SK-N-SH treated with all-trans-retinoic acid at 6 μM for 48 hours (cell line): Measurements from ENCODE around the gene DOCK2.

ENCODE experiments used
- ATAC-seq: fragments of 200-7000 bp; cut with Tn5 transposase; 3 replicates; pipeline ENCODE4 v1.9.1; 2020; ENCODE audit warnings: mild to moderate bottlenecking, moderate library complexity
- BACH2 ChIP-seq: fragments of 250-450 bp; sonication (Bioruptor Pico); IDR thresholded peaks from 2 replicates; pipeline ENCODE4 v1.9.0; 2021; ENCODE audit warnings: mild to moderate bottlenecking, borderline replicate concordance
- CSDC2 ChIP-seq: fragments of 250-450 bp; sonication (Bioruptor Pico); IDR thresholded peaks from 2 replicates; pipeline ENCODE4 v1.5.0; 2020; ENCODE audit warnings: mild to moderate bottlenecking, moderate library complexity
- ESRRG ChIP-seq: fragments of 250-450 bp; sonication (Bioruptor Pico); IDR thresholded peaks from 2 replicates; pipeline ENCODE4 v1.6.1; 2021; ENCODE audit warnings: mild to moderate bottlenecking
- GLIS3 ChIP-seq: fragments of 250-450 bp; sonication (Bioruptor Pico); IDR thresholded peaks from 2 replicates; pipeline ENCODE4 v1.5.0; 2020; ENCODE audit warnings: mild to moderate bottlenecking, moderate library complexity
- ISL1 ChIP-seq: fragments of 250-450 bp; sonication (Bioruptor Pico); IDR thresholded peaks from 2 replicates; pipeline ENCODE4 v2.1.2; 2022; ENCODE audit warnings: mild to moderate bottlenecking, moderate library complexity
- OSR1 ChIP-seq: fragments of 250-450 bp; sonication (Bioruptor Pico); IDR thresholded peaks from 2 replicates; pipeline ENCODE4 v1.8.0; 2022; ENCODE audit warnings: moderate library complexity, mild to moderate bottlenecking, inconsistent platforms
- POU6F1 ChIP-seq: fragments of 250-450 bp; sonication (Bioruptor Pico); IDR thresholded peaks from 2 replicates; pipeline ENCODE4 v1.8.0; 2021; ENCODE audit warnings: low read depth, mild to moderate bottlenecking, moderate library complexity, borderline replicate concordance
- PPARA ChIP-seq: fragments of 250-450 bp; sonication (Bioruptor Pico); IDR thresholded peaks from 2 replicates; pipeline ENCODE4 v1.5.0; 2020; ENCODE audit warnings: mild to moderate bottlenecking, borderline replicate concordance
- RARB ChIP-seq: fragments of 250-450 bp; sonication (Bioruptor Pico); IDR thresholded peaks from 2 replicates; pipeline ENCODE4 v1.8.0; 2021; ENCODE audit warnings: mild to moderate bottlenecking, moderate library complexity
- SNAI2 ChIP-seq: fragments of 250-450 bp; sonication (Bioruptor Pico); IDR thresholded peaks from 2 replicates; pipeline ENCODE4 v1.5.0; 2020; ENCODE audit warnings: mild to moderate bottlenecking, moderate library complexity
- TCF4 ChIP-seq: fragments of 250-450 bp; sonication (Bioruptor Pico); IDR thresholded peaks from 2 replicates; pipeline ENCODE4 v1.8.0; 2021; ENCODE audit warnings: mild to moderate bottlenecking, moderate library complexity, borderline replicate concordance
- TOX ChIP-seq: fragments of 250-450 bp; sonication (Bioruptor Pico); IDR thresholded peaks from 2 replicates; pipeline ENCODE4 v1.8.0; 2021; ENCODE audit warnings: mild to moderate bottlenecking, moderate library complexity, borderline replicate concordance
- ZC3H10 ChIP-seq: fragments of 250-450 bp; sonication (Bioruptor Pico); IDR thresholded peaks from 2 replicates; pipeline ENCODE4 v1.5.1; 2021; ENCODE audit warnings: mild to moderate bottlenecking, moderate library complexity
- ZFP3 ChIP-seq: fragments of 250-450 bp; sonication (Bioruptor Pico); IDR thresholded peaks from 2 replicates; pipeline ENCODE4 v1.5.0; 2020; ENCODE audit warnings: mild to moderate bottlenecking, moderate library complexity
- ZNF565 ChIP-seq: fragments of 450-650 bp; formaldehyde crosslinking; conservative IDR thresholded peaks from 2 replicates; pipeline ENCODE4 v1.5.0; 2020; ENCODE audit warnings: low read depth, mild to moderate bottlenecking, moderate library complexity
- ZNF70 ChIP-seq: fragments of 450-650 bp; formaldehyde crosslinking; IDR thresholded peaks from 2 replicates; pipeline ENCODE4 v1.5.0; 2020; ENCODE audit warnings: mild to moderate bottlenecking, moderate library complexity
- TF ChIP-seq, protein P1 (sequence below): fragments of 250-450 bp; sonication (Bioruptor Pico); IDR thresholded peaks from 2 replicates; pipeline ENCODE4 v1.5.0; 2020; ENCODE audit warnings: mild to moderate bottlenecking, moderate library complexity
- TF ChIP-seq, protein P2 (sequence below): fragments of 250-450 bp; sonication (Bioruptor Pico); IDR thresholded peaks from 2 replicates; pipeline ENCODE4 v1.5.1; 2020; ENCODE audit warnings: low read depth, mild to moderate bottlenecking, moderate library complexity
- TF ChIP-seq, protein P3 (sequence below): fragments of 250-450 bp; sonication (Bioruptor Pico); IDR thresholded peaks from 2 replicates; pipeline ENCODE4 v1.8.0; 2020; ENCODE audit warnings: mild to moderate bottlenecking, moderate library complexity, borderline replicate concordance
- TF ChIP-seq, protein P4 (sequence below): fragments of 250-450 bp; sonication (Bioruptor Pico); IDR thresholded peaks from 2 replicates; pipeline ENCODE4 v1.5.1; 2021; ENCODE audit warnings: mild to moderate bottlenecking, moderate library complexity

The DOCK2 gene

DNA sequence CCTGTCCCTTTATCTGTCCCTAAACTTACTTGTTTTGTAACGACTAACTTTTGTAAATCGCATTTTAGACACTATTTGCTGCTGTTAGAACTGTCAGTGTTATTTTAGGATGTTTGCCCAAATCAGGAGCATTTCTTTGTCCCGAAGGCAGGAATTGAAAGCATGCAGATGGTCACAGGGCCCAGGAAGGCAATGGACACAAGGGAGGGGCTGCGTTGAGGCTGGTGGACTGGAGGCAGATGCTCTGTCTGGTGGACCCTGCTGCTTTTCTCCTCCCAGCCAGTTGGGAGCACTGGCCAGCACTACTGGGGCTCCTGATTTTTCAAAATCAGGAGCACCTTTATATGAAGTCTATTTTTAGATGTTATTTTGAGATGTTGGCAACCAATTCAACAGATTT, 31.7 kb downstream of the DOCK2 start:
- ATAC-seq, result peak; percentile 96

DNA sequence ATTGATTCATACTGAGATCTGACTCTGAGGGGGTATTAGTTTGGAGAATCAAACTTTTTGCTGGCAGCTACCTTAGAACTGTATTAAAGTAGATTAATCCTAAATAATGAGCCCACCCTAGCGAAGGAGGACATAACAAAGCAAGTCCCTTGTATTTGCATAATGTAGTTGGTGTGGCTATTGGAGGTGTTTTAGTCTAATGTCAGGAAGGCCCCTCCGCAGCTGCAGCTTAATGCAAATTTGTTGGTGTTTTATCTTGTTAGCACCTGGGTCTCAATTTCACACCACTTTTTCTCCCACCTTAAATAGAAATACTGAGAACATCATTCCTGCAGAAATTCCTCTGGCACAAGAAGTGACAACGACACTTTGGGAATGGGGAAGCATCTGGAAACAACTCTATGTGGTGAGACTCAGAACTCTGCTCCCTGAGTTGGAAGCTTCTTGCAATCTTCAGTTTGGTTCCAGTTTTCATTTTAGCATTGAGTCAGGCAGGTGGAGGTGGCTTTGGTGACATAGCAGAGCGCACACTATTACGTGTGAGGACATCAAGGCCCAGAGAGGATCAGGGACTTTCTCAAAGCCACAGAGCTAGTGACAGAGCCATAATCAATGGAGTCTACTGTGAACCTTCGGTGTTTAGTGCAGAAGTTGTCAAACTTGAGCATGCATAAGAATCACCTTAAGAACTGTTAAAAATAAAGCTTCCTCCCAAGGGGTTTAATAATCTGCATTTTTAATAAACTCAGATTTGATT, 33.9 kb downstream of the DOCK2 start:
- ATAC-seq, result no peak
- no peak for TF ChIP-seq ZNF565
- TF ChIP-seq, protein P1, sequence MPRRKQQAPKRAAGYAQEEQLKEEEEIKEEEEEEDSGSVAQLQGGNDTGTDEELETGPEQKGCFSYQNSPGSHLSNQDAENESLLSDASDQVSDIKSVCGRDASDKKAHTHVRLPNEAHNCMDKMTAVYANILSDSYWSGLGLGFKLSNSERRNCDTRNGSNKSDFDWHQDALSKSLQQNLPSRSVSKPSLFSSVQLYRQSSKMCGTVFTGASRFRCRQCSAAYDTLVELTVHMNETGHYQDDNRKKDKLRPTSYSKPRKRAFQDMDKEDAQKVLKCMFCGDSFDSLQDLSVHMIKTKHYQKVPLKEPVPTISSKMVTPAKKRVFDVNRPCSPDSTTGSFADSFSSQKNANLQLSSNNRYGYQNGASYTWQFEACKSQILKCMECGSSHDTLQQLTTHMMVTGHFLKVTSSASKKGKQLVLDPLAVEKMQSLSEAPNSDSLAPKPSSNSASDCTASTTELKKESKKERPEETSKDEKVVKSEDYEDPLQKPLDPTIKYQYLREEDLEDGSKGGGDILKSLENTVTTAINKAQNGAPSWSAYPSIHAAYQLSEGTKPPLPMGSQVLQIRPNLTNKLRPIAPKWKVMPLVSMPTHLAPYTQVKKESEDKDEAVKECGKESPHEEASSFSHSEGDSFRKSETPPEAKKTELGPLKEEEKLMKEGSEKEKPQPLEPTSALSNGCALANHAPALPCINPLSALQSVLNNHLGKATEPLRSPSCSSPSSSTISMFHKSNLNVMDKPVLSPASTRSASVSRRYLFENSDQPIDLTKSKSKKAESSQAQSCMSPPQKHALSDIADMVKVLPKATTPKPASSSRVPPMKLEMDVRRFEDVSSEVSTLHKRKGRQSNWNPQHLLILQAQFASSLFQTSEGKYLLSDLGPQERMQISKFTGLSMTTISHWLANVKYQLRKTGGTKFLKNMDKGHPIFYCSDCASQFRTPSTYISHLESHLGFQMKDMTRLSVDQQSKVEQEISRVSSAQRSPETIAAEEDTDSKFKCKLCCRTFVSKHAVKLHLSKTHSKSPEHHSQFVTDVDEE, result no peak
- no peak for TF ChIP-seq PPARA (CRISPR knock-in tag)

More for the DNA sequence above, 31.7 kb downstream of the DOCK2 start:
- TF ChIP-seq ESRRG (CRISPR knock-in tag), result no peak
- no peak for TF ChIP-seq ZFP3
- peak; percentile 49; the same call in 1 of the 2 replicates for TF ChIP-seq TCF4
- TF ChIP-seq PPARA (CRISPR knock-in tag), result no peak
- no peak for TF ChIP-seq SNAI2
- no peak for TF ChIP-seq RARB (CRISPR knock-in tag)

- no peak for TF ChIP-seq ZNF565
- TF ChIP-seq, protein P2, sequence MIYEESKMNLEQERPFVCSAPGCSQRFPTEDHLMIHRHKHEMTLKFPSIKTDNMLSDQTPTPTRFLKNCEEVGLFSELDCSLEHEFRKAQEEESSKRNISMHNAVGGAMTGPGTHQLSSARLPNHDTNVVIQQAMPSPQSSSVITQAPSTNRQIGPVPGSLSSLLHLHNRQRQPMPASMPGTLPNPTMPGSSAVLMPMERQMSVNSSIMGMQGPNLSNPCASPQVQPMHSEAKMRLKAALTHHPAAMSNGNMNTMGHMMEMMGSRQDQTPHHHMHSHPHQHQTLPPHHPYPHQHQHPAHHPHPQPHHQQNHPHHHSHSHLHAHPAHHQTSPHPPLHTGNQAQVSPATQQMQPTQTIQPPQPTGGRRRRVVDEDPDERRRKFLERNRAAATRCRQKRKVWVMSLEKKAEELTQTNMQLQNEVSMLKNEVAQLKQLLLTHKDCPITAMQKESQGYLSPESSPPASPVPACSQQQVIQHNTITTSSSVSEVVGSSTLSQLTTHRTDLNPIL, result no peak
- TF ChIP-seq POU6F1 (CRISPR knock-in tag), result no peak
- TF ChIP-seq RARB (CRISPR knock-in tag), result no peak
- TF ChIP-seq SNAI2, result no peak
- no peak for TF ChIP-seq GLIS3 (CRISPR knock-in tag)
- TF ChIP-seq ZNF70, result no peak
- TF ChIP-seq ISL1 (CRISPR knock-in tag), result no peak
- TF ChIP-seq PPARA (CRISPR knock-in tag), result no peak
- TF ChIP-seq ZC3H10 (CRISPR knock-in tag), result no peak
- no peak for ATAC-seq
Observed at GRCh38 chr5:169682026-169682425, 45.0 kb downstream of the DOCK2 start.

DNA sequence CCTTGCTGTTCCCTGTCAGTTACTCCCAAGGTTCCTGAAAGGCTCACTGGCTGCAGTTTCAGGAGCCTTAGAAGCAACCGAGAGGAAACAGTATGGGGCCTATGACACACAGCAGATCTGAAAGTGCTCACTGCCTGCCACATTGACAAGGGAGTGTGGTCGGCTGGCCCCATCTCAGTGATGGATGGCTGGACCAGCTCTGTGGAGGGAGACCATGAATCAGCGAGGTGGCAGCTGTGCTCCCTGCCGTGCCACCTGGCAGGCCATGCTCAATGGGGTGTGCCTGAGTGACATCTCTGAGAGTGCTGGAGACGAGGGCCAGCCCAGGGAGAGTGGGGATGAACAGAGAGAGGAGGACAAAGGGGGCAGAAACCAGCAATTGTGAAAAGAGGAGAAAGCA, 49.1 kb downstream of the DOCK2 start:
- no peak for ATAC-seq
- TF ChIP-seq, protein P3, sequence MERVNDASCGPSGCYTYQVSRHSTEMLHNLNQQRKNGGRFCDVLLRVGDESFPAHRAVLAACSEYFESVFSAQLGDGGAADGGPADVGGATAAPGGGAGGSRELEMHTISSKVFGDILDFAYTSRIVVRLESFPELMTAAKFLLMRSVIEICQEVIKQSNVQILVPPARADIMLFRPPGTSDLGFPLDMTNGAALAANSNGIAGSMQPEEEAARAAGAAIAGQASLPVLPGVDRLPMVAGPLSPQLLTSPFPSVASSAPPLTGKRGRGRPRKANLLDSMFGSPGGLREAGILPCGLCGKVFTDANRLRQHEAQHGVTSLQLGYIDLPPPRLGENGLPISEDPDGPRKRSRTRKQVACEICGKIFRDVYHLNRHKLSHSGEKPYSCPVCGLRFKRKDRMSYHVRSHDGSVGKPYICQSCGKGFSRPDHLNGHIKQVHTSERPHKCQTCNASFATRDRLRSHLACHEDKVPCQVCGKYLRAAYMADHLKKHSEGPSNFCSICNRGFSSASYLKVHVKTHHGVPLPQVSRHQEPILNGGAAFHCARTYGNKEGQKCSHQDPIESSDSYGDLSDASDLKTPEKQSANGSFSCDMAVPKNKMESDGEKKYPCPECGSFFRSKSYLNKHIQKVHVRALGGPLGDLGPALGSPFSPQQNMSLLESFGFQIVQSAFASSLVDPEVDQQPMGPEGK, result no peak
- TF ChIP-seq TOX (CRISPR knock-in tag) (no peak), GLIS3 (CRISPR knock-in tag) (no peak), CSDC2 (CRISPR knock-in tag) (no peak), ZNF70 (no peak), PPARA (CRISPR knock-in tag) (no peak), OSR1 (CRISPR knock-in tag) (no peak), ZC3H10 (CRISPR knock-in tag) (no peak), ESRRG (CRISPR knock-in tag) (no peak), RARB (CRISPR knock-in tag) (no peak), POU6F1 (CRISPR knock-in tag) (no peak), ZNF565 (no peak), BACH2 (CRISPR knock-in tag) (no peak), TCF4 (no peak)
- TF ChIP-seq, protein P4, sequence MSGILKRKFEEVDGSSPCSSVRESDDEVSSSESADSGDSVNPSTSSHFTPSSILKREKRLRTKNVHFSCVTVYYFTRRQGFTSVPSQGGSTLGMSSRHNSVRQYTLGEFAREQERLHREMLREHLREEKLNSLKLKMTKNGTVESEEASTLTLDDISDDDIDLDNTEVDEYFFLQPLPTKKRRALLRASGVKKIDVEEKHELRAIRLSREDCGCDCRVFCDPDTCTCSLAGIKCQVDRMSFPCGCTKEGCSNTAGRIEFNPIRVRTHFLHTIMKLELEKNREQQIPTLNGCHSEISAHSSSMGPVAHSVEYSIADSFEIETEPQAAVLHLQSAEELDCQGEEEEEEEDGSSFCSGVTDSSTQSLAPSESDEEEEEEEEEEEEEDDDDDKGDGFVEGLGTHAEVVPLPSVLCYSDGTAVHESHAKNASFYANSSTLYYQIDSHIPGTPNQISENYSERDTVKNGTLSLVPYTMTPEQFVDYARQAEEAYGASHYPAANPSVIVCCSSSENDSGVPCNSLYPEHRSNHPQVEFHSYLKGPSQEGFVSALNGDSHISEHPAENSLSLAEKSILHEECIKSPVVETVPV, result no peak
- TF ChIP-seq, protein P1, result no peak
